H9 (cell line): ENCODE data around the gene CELF4. TPM values are rescaled to one million over a fixed set of nuclear protein-coding genes. Genes with fewer than 3 reads are reported as not detected.

Experiments used
- DNase-seq: peaks from one replicate; pipeline ENCODE4 v3.0.0-alpha.2; 2017
- H2AFZ ChIP-seq: one replicate; pipeline ENCODE4 v1.6.1; 2013; ENCODE audit warnings: mild to moderate bottlenecking, low read length, control low read depth, moderate library complexity
- H2AK5ac ChIP-seq: 2 replicates; pipeline ENCODE4 v1.6.1; 2013; ENCODE audit warnings: low read length, control low read depth, mixed read lengths; ENCODE audit not compliant: insufficient read length
- H2BK120ac ChIP-seq: one replicate; pipeline ENCODE4 v1.6.1; 2013; ENCODE audit warnings: low read depth, mild to moderate bottlenecking, low read length, control low read depth, inconsistent platforms; ENCODE audit not compliant: poor library complexity, severe bottlenecking
- H2BK12ac ChIP-seq: 2 replicates; pipeline ENCODE4 v1.6.1; 2013; ENCODE audit warnings: low read length, control low read depth, mixed read lengths, low read depth; ENCODE audit not compliant: insufficient read length
- H2BK15ac ChIP-seq: 2 replicates; pipeline ENCODE4 v1.6.1; 2013; ENCODE audit warnings: low read depth, low read length, control low read depth
- H2BK20ac ChIP-seq: one replicate; pipeline ENCODE4 v1.6.1; 2013; ENCODE audit warnings: low read depth, mild to moderate bottlenecking, low read length, control low read depth, inconsistent platforms; ENCODE audit not compliant: poor library complexity, severe bottlenecking
- H2BK5ac ChIP-seq: 2 replicates; pipeline ENCODE4 v1.6.1; 2013; ENCODE audit warnings: low read length, control low read depth, mixed read lengths; ENCODE audit not compliant: insufficient read length
- H3K14ac ChIP-seq: 2 replicates; pipeline ENCODE4 v1.6.1; 2013; ENCODE audit warnings: low read length, control low read depth; ENCODE audit not compliant: insufficient read depth
- H3K18ac ChIP-seq: 2 replicates; pipeline ENCODE4 v1.6.1; 2013; ENCODE audit warnings: low read depth, mild to moderate bottlenecking, mixed read lengths, low read length, control low read depth; ENCODE audit not compliant: insufficient read length
- H3K23ac ChIP-seq: 2 replicates; pipeline ENCODE4 v1.6.1; 2013; ENCODE audit warnings: low read length, control low read depth, mixed read lengths, low read depth; ENCODE audit not compliant: insufficient read length
- H3K23me2 ChIP-seq: 2 replicates; pipeline ENCODE4 v1.6.1; 2013; ENCODE audit warnings: low read depth, mild to moderate bottlenecking, mixed read lengths, low read length, control low read depth; ENCODE audit not compliant: insufficient read length, poor library complexity, severe bottlenecking
- H3K27ac ChIP-seq: 2 replicates; pipeline ENCODE4 v1.5.1; 2013; ENCODE audit warnings: low read length, control low read depth, mixed read lengths, low read depth; ENCODE audit not compliant: insufficient read length
- H3K27me3 ChIP-seq: 2 replicates; pipeline ENCODE4 v1.6.1; 2013; ENCODE audit warnings: low read length, control low read depth, inconsistent platforms; ENCODE audit not compliant: insufficient read depth
- H3K4ac ChIP-seq: 2 replicates; pipeline ENCODE4 v1.6.1; 2013; ENCODE audit warnings: low read depth, mild to moderate bottlenecking, control low read depth, inconsistent platforms, low read length, moderate library complexity
- H3K4me1 ChIP-seq: 2 replicates; pipeline ENCODE4 v1.6.1; 2013; ENCODE audit warnings: low read length, control low read depth, inconsistent platforms; ENCODE audit not compliant: insufficient read depth
- H3K4me2 ChIP-seq: 2 replicates; pipeline ENCODE4 v1.6.1; 2013; ENCODE audit warnings: low read length, control low read depth, mixed read lengths; ENCODE audit not compliant: insufficient read length, insufficient read depth
- H3K56ac ChIP-seq: 2 replicates; pipeline ENCODE4 v1.6.1; 2013; ENCODE audit warnings: low read depth, mild to moderate bottlenecking, mixed read lengths, low read length, control low read depth; ENCODE audit not compliant: insufficient read length
- H3K79me1 ChIP-seq: 2 replicates; pipeline ENCODE4 v1.6.1; 2013; ENCODE audit warnings: low read depth, mild to moderate bottlenecking, moderate library complexity, low read length, control low read depth, inconsistent platforms; ENCODE audit not compliant: insufficient read depth, poor library complexity, severe bottlenecking
- H3K79me2 ChIP-seq: 2 replicates; pipeline ENCODE4 v1.6.1; 2013; ENCODE audit warnings: low read length, control low read depth, inconsistent platforms; ENCODE audit not compliant: insufficient read depth
- H3K9ac ChIP-seq: 2 replicates; pipeline ENCODE4 v1.6.1; 2013; ENCODE audit warnings: low read length, control low read depth, mixed read lengths; ENCODE audit not compliant: insufficient read length; ENCODE audit errors: extremely low read depth
- H3K9me3 ChIP-seq: one replicate; pipeline ENCODE4 v1.6.1; 2013; ENCODE audit warnings: low read depth, low read length, inconsistent platforms; ENCODE audit not compliant: control insufficient read depth
- H3T11ph ChIP-seq: one replicate; pipeline ENCODE4 v1.6.1; 2013; ENCODE audit warnings: mild to moderate bottlenecking, low read length, control low read depth, inconsistent platforms
- H4K20me1 ChIP-seq: one replicate; pipeline ENCODE4 v1.6.1; 2013; ENCODE audit not compliant: control insufficient read depth, insufficient read length, insufficient read depth
- H4K5ac ChIP-seq: 2 replicates; pipeline ENCODE4 v1.6.1; 2013; ENCODE audit warnings: low read depth, mild to moderate bottlenecking, mixed read lengths, low read length, control low read depth; ENCODE audit not compliant: insufficient read length
- H4K8ac ChIP-seq: replicated peaks from 2 replicates; pipeline ENCODE4 v1.6.1; 2013; ENCODE audit warnings: low read length, control low read depth, mixed read lengths, low read depth; ENCODE audit not compliant: insufficient read length
- H4K91ac ChIP-seq: 2 replicates; pipeline ENCODE4 v1.6.1; 2013; ENCODE audit warnings: low read depth, mild to moderate bottlenecking, moderate library complexity, mixed read lengths, low read length, control low read depth; ENCODE audit not compliant: insufficient read length
- H3K27ac Mint-ChIP-seq, 3 experiments: 2 replicates in 2 of 3; 3 replicates in 1 of 3; pipeline ENCODE4 v1.8.0; 2020 to 2021; ENCODE audit warnings: mixed read lengths in 3 of 3, mild to moderate bottlenecking in 1 of 3, moderate library complexity in 1 of 3
- H3K27me3 Mint-ChIP-seq: 2 replicates; pipeline ENCODE4 v1.8.0; 2021; ENCODE audit warnings: low read depth, mild to moderate bottlenecking, moderate library complexity, mixed read lengths
- H3K36me3 Mint-ChIP-seq, 3 experiments: 2 replicates in 2 of 3; 3 replicates in 1 of 3; pipeline ENCODE4 v1.8.0; 2020 to 2021; ENCODE audit warnings: low read depth in 3 of 3, mixed read lengths in 3 of 3; ENCODE audit not compliant: insufficient read depth in 1 of 3
- H3K4me1 Mint-ChIP-seq, 2 experiments: 2 replicates each; pipeline ENCODE4 v1.8.0; 2020; ENCODE audit warnings: mixed read lengths in 2 of 2
- H3K4me3 Mint-ChIP-seq, 2 experiments: 2 replicates in 1 of 2; 3 replicates in 1 of 2; pipeline ENCODE4 v1.8.0; 2020 to 2021; ENCODE audit warnings: mild to moderate bottlenecking in 2 of 2, mixed read lengths in 2 of 2, moderate library complexity in 1 of 2
- H3K9me3 Mint-ChIP-seq, 2 experiments: 2 replicates in 1 of 2; 3 replicates in 1 of 2; pipeline ENCODE4 v1.8.0; 2020; ENCODE audit warnings: mild to moderate bottlenecking in 2 of 2, mixed read lengths in 2 of 2, moderate library complexity in 1 of 2
- WGBS: extraction: QIAGEN DNeasy Blood & Tissue Kit; methylation state at CpG from one replicate; pipeline ENCODE4 v1.1.7; 2013; ENCODE audit warnings: missing lambda C conversion rate, low lambda C conversion rate, mixed read lengths; ENCODE audit not compliant: insufficient read length; ENCODE audit errors: extremely low coverage; 5-methylcytosine and 5-hydroxymethylcytosine counted together
- total RNA-seq: library from RNA; stranded (reverse); gene quantifications from 2 replicates; pipeline ENCODE4 v1.2.1, GENCODE V29; 2021
- TF ChIP-seq, protein P1 (sequence below): fragments of 200-600 bp; sonication (generic); conservative IDR thresholded peaks from 3 replicates; pipeline ENCODE4 v1.8.0; 2021; ENCODE audit warnings: antibody characterized with exemption, mild to moderate bottlenecking

Gene CELF4
- total RNA-seq, 1 experiment from 2014 or later, result 1.1 TPM

DNA sequence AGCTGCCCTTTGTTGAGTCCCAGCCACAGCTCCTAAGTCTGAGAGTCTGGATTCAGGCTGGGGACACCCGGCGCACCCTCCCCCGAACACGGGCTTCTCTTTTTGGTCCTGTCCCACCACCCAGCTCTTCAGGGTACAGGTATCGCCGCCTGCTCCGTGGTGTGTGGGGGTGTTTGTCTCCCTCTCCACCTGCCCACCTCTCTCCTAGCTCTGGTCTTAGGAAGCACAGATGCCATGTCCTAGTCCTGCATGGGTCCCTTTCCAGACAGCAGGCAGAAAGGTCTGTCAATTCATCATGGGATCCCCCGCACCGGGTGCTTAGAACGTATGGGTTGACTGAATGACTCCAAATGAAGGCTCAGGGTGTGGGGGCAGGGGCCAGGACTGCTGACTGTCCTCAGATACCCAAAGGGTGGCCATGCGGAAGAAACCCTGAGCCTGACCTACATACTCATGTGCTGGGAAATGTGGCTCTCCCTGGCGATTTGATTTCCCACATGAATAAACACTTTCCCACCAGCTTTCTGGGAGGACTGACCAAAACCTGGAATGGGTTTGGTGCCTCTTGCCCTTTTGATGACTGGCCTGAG is 156.8 kb downstream of the CELF4 start:
- Histone ChIP-seq H3K23me2 (no peaks in the 10 kb centered on the region), H2BK12ac (no peak overlapping the region), H3T11ph (no peak overlapping the region), H3K4me1 (no peaks in the 10 kb centered on the region), H3K18ac (no peak overlapping the region), H3K23ac (no peak overlapping the region), H3K79me2 (no peaks in the 10 kb centered on the region), H2AK5ac (no peak overlapping the region), H3K14ac (no peak overlapping the region), H4K91ac (no peak overlapping the region), H4K8ac (no peak overlapping the region), H2BK15ac (no peak overlapping the region), H2BK5ac (no peak overlapping the region), H3K4ac (no peak overlapping the region), H3K56ac (no peak overlapping the region), H2BK120ac (no peak overlapping the region), H4K5ac (no peak overlapping the region), H3K9me3 (no peaks in the 10 kb centered on the region), H2AFZ (no peak overlapping the region), H2BK20ac (no peak overlapping the region), H3K9ac (no peak overlapping the region), H3K4me2 (no peak overlapping the region), H3K79me1 (no peaks in the 10 kb centered on the region), H3K27ac (no peak overlapping the region), H3K27me3 (no peaks in the 10 kb centered on the region), H4K20me1 (no peaks in the 10 kb centered on the region)
- no peak overlapping the region for H3K4me3 Mint-ChIP-seq
- H3K9me3 Mint-ChIP-seq, result no peaks in the 10 kb centered on the region
- no CpG with 5 or more reads among the region's 12 CpGs for WGBS
- TF ChIP-seq, protein P1, sequence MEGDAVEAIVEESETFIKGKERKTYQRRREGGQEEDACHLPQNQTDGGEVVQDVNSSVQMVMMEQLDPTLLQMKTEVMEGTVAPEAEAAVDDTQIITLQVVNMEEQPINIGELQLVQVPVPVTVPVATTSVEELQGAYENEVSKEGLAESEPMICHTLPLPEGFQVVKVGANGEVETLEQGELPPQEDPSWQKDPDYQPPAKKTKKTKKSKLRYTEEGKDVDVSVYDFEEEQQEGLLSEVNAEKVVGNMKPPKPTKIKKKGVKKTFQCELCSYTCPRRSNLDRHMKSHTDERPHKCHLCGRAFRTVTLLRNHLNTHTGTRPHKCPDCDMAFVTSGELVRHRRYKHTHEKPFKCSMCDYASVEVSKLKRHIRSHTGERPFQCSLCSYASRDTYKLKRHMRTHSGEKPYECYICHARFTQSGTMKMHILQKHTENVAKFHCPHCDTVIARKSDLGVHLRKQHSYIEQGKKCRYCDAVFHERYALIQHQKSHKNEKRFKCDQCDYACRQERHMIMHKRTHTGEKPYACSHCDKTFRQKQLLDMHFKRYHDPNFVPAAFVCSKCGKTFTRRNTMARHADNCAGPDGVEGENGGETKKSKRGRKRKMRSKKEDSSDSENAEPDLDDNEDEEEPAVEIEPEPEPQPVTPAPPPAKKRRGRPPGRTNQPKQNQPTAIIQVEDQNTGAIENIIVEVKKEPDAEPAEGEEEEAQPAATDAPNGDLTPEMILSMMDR, result no peak
- H3K27ac Mint-ChIP-seq, result peak overlapping the region in 1 of 3 experiments; percentile 59; a peak in 1 of 7 replicates
- no peak for DNase-seq
- no peaks in the 10 kb centered on the region for H3K36me3 Mint-ChIP-seq
- peaks cover 16 to 17% of the 10 kb centered on the region in 2 experiments for H3K4me1 Mint-ChIP-seq
- peaks cover 15% of the 10 kb centered on the region for H3K27me3 Mint-ChIP-seq
